ENCODE data around the gene CTU2. TPM values are rescaled to one million over a fixed set of nuclear protein-coding genes. Genes with fewer than 3 reads are reported as not detected.

The CTU2 gene
- total RNA-seq, 4 donors from 2014 or later, result 4.4 to 13.2 (median 6.3) TPM

DNA sequence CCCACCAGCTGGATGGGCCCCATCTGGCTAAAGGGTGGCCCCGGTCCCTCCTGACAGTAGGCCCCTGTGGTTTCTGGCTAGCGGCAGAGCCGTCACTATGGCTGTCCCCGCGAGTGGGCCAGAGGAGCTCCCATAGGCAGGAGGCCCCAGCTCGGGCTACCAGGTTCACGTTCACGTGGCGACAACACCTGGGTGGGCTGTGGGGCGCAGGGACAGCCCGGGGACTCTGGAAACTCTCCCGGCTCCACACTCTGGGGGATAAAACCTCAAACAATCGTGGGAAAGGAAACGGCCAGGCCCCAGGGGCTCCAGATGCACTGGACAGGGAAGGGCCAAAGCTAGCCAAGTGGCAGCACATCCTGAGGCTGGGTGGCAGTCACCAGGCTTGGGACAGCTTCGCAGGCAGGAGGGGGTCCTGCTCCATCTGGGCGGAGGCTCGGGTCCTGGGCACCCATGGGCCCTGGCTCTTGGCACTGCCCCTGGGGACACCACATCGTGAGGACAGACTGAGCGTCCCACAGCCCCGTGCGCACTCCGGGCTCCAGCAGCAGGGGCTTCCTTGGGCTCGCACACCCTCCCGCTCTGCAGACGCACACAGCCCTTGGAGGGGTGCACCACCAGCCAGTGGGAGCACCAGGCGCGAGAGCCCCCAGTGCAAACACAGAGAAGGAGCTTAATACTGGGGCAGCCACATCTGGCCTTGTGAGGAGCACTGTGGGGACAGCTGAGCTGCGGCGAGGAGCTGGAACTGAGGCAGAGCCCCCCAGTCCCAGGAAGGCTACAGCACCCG lies 4.5 kb upstream of the CTU2 start:
- H3K27ac ChIP-seq, result peak overlapping the region; percentile 59 to 95 (median 72)
- peaks cover 20 to 64% (median 25%) of the 10 kb centered on the region in 3 donors for H3K4me1 ChIP-seq
- intact Hi-C loops (cut with DNase I), result no loop called here
- H3K9me3 ChIP-seq, result no peaks in the 10 kb centered on the region
- 78% methylated on average over 4 of the region's 30 CpGs; no CpG with 5 or more reads in 1 of the 2 donors for WGBS, 2 donors
- H3K4me3 ChIP-seq, result peak overlapping the region in 2 of 4 donors; percentile 34 to 99
- peaks cover 10 to 39% (median 11%) of the 10 kb centered on the region in 3 donors for H3K36me3 ChIP-seq
- H3K27me3 ChIP-seq, result no peaks in the 10 kb centered on the region
- TF ChIP-seq POLR2A (IDR thresholded peaks at IDR 0.05) (no peak), CTCF (IDR thresholded peaks at IDR 0.05) (no peak)
- DNase-seq, result no peak

DNA sequence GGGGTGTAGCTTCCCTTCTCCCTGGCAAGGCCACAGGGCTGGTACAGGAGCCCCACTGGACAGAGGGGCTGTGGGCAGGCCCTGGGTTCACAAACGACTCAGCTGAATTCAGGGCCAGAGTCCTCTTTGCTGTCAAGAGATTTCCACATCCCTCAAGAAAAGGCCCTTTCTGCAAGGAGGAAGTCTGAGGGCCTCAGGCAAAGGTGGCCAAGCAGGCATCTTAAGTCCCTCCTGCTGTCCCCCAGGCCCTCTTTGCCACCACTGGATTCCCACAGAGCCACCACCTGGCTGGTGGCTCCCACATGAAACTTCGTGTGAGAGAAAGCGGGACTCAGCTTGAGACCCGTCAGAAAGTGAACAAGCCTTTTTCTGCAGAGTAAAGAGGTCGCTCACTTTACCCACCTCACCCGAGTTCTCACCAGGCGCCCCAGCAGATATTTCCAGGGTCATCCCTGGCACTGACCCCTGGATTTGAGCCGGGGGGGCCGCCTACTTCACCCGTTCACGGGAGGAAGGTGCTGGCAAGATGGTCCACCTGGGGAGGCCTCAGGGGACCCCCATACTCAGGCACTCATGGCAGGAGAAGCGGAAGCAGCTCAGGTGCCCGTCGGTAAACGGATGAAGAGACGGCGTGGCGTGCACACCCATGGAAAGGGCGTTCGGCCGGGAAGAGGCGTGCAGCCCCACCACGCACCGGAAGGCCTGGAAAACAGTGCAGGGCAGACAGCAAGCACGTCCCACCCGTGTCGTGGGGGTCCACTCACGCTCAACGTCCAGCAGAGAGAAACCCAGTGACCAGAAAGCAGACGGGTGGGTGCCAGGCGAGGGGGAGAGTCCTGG lies 3.7 kb upstream of the CTU2 start:
- DNase-seq, result no peak
- peak overlapping the region in 3 of 4 donors; percentile 1 to 99 (median 34) for H3K4me3 ChIP-seq
- H3K36me3 ChIP-seq, result peaks cover 4 to 31% (median 4%) of the 10 kb centered on the region in 3 donors
- H3K27ac ChIP-seq, result peak overlapping the region; percentile 59 to 95 (median 72)
- intact Hi-C loops (cut with DNase I), result no loop called here
- WGBS, 2 donors, result 60 to 82% methylated on average over 2 to 17 of the region's 31 CpGs
- H3K9me3 ChIP-seq, result no peaks in the 10 kb centered on the region
- TF ChIP-seq CTCF (IDR thresholded peaks at IDR 0.05) (no peak), POLR2A (IDR thresholded peaks at IDR 0.05) (no peak)
- H3K4me1 ChIP-seq, result peaks cover 28 to 72% (median 33%) of the 10 kb centered on the region in 3 donors
- H3K27me3 ChIP-seq, result no peaks in the 10 kb centered on the region

DNA sequence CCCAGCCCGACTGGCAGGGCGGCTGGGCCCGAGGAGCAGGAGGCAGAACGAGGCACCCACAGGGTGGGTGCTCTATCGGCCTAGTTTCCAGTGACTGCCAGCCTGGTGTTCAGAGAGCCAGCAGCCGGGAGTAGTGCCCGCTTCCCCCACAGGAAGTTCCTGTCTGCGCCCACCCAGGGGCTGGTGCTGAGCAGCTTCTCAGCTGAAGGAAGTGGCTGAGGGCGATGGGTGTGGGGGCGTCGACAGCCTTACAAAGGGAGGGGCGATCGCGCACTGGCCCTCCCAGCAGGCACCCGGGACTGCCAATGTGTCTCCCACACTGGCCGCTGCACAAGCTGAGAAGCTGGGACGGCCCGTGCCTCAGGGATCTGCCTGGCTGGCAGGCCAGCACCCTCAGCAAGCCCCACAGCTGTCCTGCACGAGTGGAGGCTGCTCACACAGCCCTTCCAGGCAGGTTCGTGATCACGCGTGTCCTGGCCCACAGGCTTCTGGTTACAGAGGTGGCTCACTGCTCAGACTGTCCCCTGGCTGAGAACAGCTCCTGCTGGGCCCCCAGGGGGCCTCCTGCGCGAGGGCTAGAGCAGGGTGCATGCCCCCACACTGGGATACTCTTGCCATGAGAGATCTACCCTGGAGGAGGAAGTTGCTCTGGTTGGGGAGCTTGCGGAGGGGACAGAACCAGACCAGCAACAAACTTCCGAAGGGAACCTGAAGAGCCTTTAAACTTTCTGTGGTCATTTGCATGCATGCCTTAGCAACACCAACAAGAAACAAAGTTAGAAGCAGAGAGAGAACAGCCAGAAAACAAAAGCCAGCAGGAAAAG lies 2.6 kb upstream of the CTU2 start:
- peak overlapping the region; percentile 59 to 95 (median 72) for H3K27ac ChIP-seq
- H3K4me3 ChIP-seq, result peak overlapping the region in 3 of 4 donors; percentile 1 to 99 (median 34)
- WGBS, 2 donors, result 63 to 80% methylated on average over 4 to 9 of the region's 26 CpGs
- H3K4me1 ChIP-seq, result peaks cover 28 to 83% (median 34%) of the 10 kb centered on the region in 3 donors
- H3K9me3 ChIP-seq, result no peaks in the 10 kb centered on the region
- no peaks in the 10 kb centered on the region for H3K27me3 ChIP-seq
- peaks cover 0 to 20% (median 0%) of the 10 kb centered on the region in 3 donors for H3K36me3 ChIP-seq
- TF ChIP-seq CTCF (IDR thresholded peaks at IDR 0.05) (no peak), POLR2A (IDR thresholded peaks at IDR 0.05) (peak in 1 of 4 donors; percentile 24)
- intact Hi-C loops (cut with DNase I), result no loop called here
- no peak for DNase-seq

DNA sequence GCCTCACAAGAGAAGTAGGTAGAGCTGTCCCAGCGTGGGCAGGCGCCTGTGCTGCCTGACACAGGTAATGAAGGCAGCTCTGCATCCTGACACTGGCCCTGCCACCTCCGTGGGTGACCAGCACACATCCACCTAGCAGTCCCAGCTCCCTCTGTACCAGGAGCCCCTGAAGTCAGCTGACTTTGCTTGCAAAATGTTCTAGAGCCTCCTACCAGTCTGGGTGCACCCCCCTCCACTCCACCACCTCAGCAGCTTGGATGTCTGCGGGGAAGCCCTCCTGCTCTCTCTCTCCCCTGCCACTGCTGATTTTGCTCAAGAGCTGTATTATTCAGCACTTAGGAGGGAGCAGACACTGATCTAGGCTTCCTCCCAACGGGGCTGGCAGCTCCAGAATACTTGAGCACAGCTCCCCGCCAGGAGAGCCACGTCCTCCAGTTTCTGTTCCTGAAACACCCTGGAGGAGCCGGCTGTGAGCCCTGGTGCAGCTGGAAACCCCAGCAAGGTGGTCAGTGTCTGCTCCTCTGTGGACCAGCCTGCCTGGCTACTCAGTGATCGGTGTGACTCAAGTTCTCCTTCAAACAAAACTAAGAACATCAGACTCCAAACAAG lies 1.1 kb upstream of the CTU2 start:
- Histone ChIP-seq H3K4me3 (peak overlapping the region; percentile 93 to 99 (median 95)), H3K36me3 (peaks cover 0 to 11% (median 0%) of the 10 kb centered on the region in 3 donors), H3K4me1 (peaks cover 28 to 77% (median 34%) of the 10 kb centered on the region in 3 donors), H3K27ac (peak overlapping the region; percentile 78 to 95 (median 90)), H3K9me3 (no peaks in the 10 kb centered on the region), H3K27me3 (no peaks in the 10 kb centered on the region)
- 24 to 34% methylated on average over 4 to 7 of the region's 9 CpGs for WGBS, 2 donors
- intact Hi-C loops (cut with DNase I), result no loop called here
- TF ChIP-seq POLR2A (IDR thresholded peaks at IDR 0.05) (peak in 2 of 4 donors; percentile 7 to 18), CTCF (IDR thresholded peaks at IDR 0.05) (no peak)
- DNase-seq, result no peak

Data from esophagus squamous epithelium (tissue), 5 donors.